T-helper 2 cell treated with Interferon-gamma antibody and Interleukin-4, amounts not matched to agents 100 ng/mL and 5 ng/mL, for 36 hours (primary cell): ENCODE results near the gene CEACAM16. TPM values are rescaled to one million over a fixed set of nuclear protein-coding genes. Genes with fewer than 3 reads are reported as not detected.
"Not testable (repeated sequence)": the region's sequence is repeated elsewhere in the genome, so short reads cannot be mapped to it uniquely, and the experiment has no call there.

Experiments
- intact Hi-C: fragments of 100-400 bp; cut with micrococcal nuclease; formaldehyde crosslinking; loops from one replicate; pipeline ENCODE4 v1.15.1; 2023
- total RNA-seq: library from RNA; stranded (reverse); gene quantifications from 2 replicates; pipeline ENCODE4 v1.2.3, GENCODE V29; 2022

Gene CEACAM16
- total RNA-seq, 1 donor from 2014 or later, result not detected

- intact Hi-C loops, result no loop called here
Observed at GRCh38 chr19:44703336-44704078, 4.6 kb downstream of the CEACAM16 start.

- intact Hi-C loops, result no loop called here
Observed at GRCh38 chr19:44704982-44705381, 6.0 kb downstream of the CEACAM16 start.

GRCh38 chr19:44705502-44706010 is 6.6 kb downstream of the CEACAM16 start:
- intact Hi-C loops, result no loop called here

- intact Hi-C loops, result no loop called here
Observed at GRCh38 chr19:44706506-44707236, 7.7 kb downstream of the CEACAM16 start.

- intact Hi-C loops, result no loop called here
Observed at GRCh38 chr19:44707794-44708193, 8.8 kb downstream of the CEACAM16 start.

- intact Hi-C loops, result no loop called here
Observed at GRCh38 chr19:44708940-44709339, 10.0 kb downstream of the CEACAM16 start.

- intact Hi-C loops, result not testable (repeated sequence)
Observed at GRCh38 chr19:44709434-44710266, 10.7 kb downstream of the CEACAM16 start.

GRCh38 chr19:44710483-44710882 is 11.5 kb downstream of the CEACAM16 start:
- intact Hi-C loops, result no loop called here

- intact Hi-C loops, result no loop called here
Observed at GRCh38 chr19:44712864-44713515, 14.0 kb downstream of the CEACAM16 start.

- intact Hi-C loops, result no loop called here
Observed at GRCh38 chr19:44714597-44715169, 15.7 kb downstream of the CEACAM16 start.

- intact Hi-C loops, result no loop called here
Observed at GRCh38 chr19:44717603-44718002, 18.7 kb downstream of the CEACAM16 start.

GRCh38 chr19:44718441-44719261 is 19.7 kb downstream of the CEACAM16 start:
- intact Hi-C loops, result no loop called here

GRCh38 chr19:44719262-44719701 is 20.3 kb downstream of the CEACAM16 start:
- intact Hi-C loops, result no loop called here

GRCh38 chr19:44720396-44720795 is 21.4 kb downstream of the CEACAM16 start:
- intact Hi-C loops, result not testable (repeated sequence)

- intact Hi-C loops, result no loop called here
Observed at GRCh38 chr19:44720945-44721344, 22.0 kb downstream of the CEACAM16 start.

- intact Hi-C loops, result not testable (repeated sequence)
Observed at GRCh38 chr19:44721369-44721768, 22.4 kb downstream of the CEACAM16 start.

GRCh38 chr19:44722131-44723121 is 23.5 kb downstream of the CEACAM16 start:
- intact Hi-C loops, result loop anchor here (1.0 kb wide), 1 partner anchor 30 kb away; no protein-coding TSS in a partner anchor

GRCh38 chr19:44723299-44723951 is 24.5 kb downstream of the CEACAM16 start:
- intact Hi-C loops, result loop anchor here (1.0 kb wide), 1 partner anchor 31 kb away; no protein-coding TSS in a partner anchor
